Measurements from ENCODE around the gene SH2D5.

Gene SH2D5

GRCh38 chr1:20700636-20701215 is 31.8 kb downstream of the SH2D5 start (continued):
- TF ChIP-seq, protein P1, sequence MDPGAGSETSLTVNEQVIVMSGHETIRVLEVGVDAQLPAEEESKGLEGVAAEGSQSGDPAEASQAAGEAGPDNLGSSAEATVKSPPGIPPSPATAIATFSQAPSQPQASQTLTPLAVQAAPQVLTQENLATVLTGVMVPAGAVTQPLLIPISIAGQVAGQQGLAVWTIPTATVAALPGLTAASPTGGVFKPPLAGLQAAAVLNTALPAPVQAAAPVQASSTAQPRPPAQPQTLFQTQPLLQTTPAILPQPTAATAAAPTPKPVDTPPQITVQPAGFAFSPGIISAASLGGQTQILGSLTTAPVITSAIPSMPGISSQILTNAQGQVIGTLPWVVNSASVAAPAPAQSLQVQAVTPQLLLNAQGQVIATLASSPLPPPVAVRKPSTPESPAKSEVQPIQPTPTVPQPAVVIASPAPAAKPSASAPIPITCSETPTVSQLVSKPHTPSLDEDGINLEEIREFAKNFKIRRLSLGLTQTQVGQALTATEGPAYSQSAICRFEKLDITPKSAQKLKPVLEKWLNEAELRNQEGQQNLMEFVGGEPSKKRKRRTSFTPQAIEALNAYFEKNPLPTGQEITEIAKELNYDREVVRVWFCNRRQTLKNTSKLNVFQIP (CRISPR knock-in tag; IDR thresholded peaks at IDR 0.05; ENCODE audit: borderline replicate concordance, low read depth) = no peak

DNA sequence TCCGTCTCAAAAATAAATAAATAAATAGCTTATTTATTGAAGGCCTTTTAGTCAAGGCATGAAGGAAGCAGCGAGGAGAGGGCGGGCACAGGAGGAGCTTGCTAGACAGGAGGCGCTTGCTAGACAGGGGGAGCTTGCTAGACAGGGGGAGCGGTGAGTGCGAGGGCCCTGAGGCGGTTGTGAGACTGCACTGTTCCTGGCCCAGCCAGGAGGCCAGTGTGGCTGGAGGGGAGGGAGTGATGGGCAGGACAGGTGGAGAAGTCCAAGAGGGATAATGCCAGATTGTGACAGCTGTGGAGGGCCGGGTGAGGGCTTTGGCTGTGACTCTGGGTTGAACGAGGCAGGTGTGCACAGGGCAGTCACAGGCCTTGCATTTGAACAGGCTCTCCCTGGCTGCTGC is 32.9 kb downstream of the SH2D5 start:
- ATAC-seq = no peak
- TF ChIP-seq PATZ1 (CRISPR knock-in tag; IDR thresholded peaks at IDR 0.05; ENCODE audit: borderline replicate concordance) (no peak), PPARA (CRISPR knock-in tag; IDR thresholded peaks at IDR 0.05; ENCODE audit: borderline replicate concordance) (no peak), TCF4 (CRISPR knock-in tag; IDR thresholded peaks at IDR 0.05; ENCODE audit: borderline replicate concordance) (no peak), ARNTL (CRISPR knock-in tag; IDR thresholded peaks at IDR 0.05; ENCODE audit: borderline replicate concordance, low read depth) (no peak), OSR1 (CRISPR knock-in tag; IDR thresholded peaks at IDR 0.05) (no peak), ZNF70 (CRISPR knock-in tag; IDR thresholded peaks at IDR 0.05) (no peak), GLIS3 (CRISPR knock-in tag; IDR thresholded peaks at IDR 0.05) (no peak), BACH2 (CRISPR knock-in tag; IDR thresholded peaks at IDR 0.05; ENCODE audit: borderline replicate concordance) (no peak), SNAI2 (CRISPR knock-in tag; IDR thresholded peaks at IDR 0.05) (no peak), CSDC2 (CRISPR knock-in tag; IDR thresholded peaks at IDR 0.05) (no peak), ZFP3 (CRISPR knock-in tag; IDR thresholded peaks at IDR 0.05) (no peak), ZNF565 (CRISPR knock-in tag; conservative IDR thresholded peaks at IDR 0.05; ENCODE audit: low read depth) (no peak), ESRRG (CRISPR knock-in tag; IDR thresholded peaks at IDR 0.05) (no peak), RARB (CRISPR knock-in tag; IDR thresholded peaks at IDR 0.05) (no peak), ZC3H10 (CRISPR knock-in tag; IDR thresholded peaks at IDR 0.05) (no peak)
- TF ChIP-seq, protein P1 (CRISPR knock-in tag; IDR thresholded peaks at IDR 0.05; ENCODE audit: borderline replicate concordance, low read depth) = no peak
- TF ChIP-seq, protein P2, sequence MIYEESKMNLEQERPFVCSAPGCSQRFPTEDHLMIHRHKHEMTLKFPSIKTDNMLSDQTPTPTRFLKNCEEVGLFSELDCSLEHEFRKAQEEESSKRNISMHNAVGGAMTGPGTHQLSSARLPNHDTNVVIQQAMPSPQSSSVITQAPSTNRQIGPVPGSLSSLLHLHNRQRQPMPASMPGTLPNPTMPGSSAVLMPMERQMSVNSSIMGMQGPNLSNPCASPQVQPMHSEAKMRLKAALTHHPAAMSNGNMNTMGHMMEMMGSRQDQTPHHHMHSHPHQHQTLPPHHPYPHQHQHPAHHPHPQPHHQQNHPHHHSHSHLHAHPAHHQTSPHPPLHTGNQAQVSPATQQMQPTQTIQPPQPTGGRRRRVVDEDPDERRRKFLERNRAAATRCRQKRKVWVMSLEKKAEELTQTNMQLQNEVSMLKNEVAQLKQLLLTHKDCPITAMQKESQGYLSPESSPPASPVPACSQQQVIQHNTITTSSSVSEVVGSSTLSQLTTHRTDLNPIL (CRISPR knock-in tag; IDR thresholded peaks at IDR 0.05; ENCODE audit: low read depth) = no peak
- TF ChIP-seq, protein P3, sequence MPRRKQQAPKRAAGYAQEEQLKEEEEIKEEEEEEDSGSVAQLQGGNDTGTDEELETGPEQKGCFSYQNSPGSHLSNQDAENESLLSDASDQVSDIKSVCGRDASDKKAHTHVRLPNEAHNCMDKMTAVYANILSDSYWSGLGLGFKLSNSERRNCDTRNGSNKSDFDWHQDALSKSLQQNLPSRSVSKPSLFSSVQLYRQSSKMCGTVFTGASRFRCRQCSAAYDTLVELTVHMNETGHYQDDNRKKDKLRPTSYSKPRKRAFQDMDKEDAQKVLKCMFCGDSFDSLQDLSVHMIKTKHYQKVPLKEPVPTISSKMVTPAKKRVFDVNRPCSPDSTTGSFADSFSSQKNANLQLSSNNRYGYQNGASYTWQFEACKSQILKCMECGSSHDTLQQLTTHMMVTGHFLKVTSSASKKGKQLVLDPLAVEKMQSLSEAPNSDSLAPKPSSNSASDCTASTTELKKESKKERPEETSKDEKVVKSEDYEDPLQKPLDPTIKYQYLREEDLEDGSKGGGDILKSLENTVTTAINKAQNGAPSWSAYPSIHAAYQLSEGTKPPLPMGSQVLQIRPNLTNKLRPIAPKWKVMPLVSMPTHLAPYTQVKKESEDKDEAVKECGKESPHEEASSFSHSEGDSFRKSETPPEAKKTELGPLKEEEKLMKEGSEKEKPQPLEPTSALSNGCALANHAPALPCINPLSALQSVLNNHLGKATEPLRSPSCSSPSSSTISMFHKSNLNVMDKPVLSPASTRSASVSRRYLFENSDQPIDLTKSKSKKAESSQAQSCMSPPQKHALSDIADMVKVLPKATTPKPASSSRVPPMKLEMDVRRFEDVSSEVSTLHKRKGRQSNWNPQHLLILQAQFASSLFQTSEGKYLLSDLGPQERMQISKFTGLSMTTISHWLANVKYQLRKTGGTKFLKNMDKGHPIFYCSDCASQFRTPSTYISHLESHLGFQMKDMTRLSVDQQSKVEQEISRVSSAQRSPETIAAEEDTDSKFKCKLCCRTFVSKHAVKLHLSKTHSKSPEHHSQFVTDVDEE (CRISPR knock-in tag; IDR thresholded peaks at IDR 0.05) = no peak

DNA sequence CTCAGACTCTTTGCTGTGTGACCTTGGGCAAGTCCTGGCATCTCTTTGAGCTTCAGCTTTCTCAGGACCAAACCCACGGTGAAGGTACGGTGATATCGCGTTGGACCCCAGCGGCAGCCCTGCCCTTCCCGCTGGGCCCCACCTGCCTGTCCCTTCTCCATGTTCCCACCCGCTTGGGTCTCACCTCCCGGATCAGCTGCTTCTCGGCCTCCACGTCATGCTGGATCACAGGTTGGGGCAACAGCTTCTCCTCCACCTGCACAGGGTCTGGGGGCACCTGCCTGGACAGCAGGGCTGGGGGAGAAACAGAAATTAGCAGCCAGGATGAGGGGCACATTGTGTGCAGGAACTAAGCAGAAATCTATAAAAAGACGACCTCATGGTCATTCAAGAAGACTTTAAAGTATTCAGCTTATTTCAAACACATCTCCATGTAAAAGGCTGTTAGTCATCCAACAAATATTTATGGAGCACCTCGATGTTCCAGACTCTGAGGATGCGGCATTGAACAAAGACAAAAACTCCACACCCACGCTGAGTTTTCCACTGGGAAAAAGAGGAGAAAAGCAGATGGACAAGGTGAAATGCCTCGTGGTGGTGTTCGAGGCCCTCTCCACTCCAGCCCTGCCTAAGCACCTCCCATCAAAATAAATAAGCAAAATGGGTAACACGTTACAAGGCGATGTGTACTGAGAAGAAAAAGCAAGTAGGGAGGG is 34.1 kb downstream of the SH2D5 start:
- peak; percentile 4; the same call in 2 of the 3 replicates for ATAC-seq
- TF ChIP-seq RARB (CRISPR knock-in tag; IDR thresholded peaks at IDR 0.05) = no peak
- TF ChIP-seq ZFP30 (CRISPR knock-in tag; IDR thresholded peaks at IDR 0.05) = no peak
- no peak for TF ChIP-seq PPARA (CRISPR knock-in tag; IDR thresholded peaks at IDR 0.05; ENCODE audit: borderline replicate concordance)
- no peak for TF ChIP-seq TOX (CRISPR knock-in tag; IDR thresholded peaks at IDR 0.05; ENCODE audit: borderline replicate concordance)
- TF ChIP-seq GLIS3 (CRISPR knock-in tag; IDR thresholded peaks at IDR 0.05) = no peak
- TF ChIP-seq ZNF565 (CRISPR knock-in tag; conservative IDR thresholded peaks at IDR 0.05; ENCODE audit: low read depth) = no peak
- TF ChIP-seq ZNF70 (CRISPR knock-in tag; IDR thresholded peaks at IDR 0.05) = no peak
- no peak for TF ChIP-seq BACH2 (CRISPR knock-in tag; IDR thresholded peaks at IDR 0.05; ENCODE audit: borderline replicate concordance)
- TF ChIP-seq, protein P2 (CRISPR knock-in tag; IDR thresholded peaks at IDR 0.05; ENCODE audit: low read depth) = no peak
- TF ChIP-seq, protein P1 (CRISPR knock-in tag; IDR thresholded peaks at IDR 0.05; ENCODE audit: borderline replicate concordance, low read depth) = no peak
- no peak for TF ChIP-seq ZC3H10 (CRISPR knock-in tag; IDR thresholded peaks at IDR 0.05)
- no peak for TF ChIP-seq ARNTL (CRISPR knock-in tag; IDR thresholded peaks at IDR 0.05; ENCODE audit: borderline replicate concordance, low read depth)
- TF ChIP-seq PATZ1 (CRISPR knock-in tag; IDR thresholded peaks at IDR 0.05; ENCODE audit: borderline replicate concordance) = no peak
- no peak for TF ChIP-seq ZFP3 (CRISPR knock-in tag; IDR thresholded peaks at IDR 0.05)
